Rectal smooth muscle tissue (tissue), 1 donor: ENCODE measurements around the gene DNAJC16.

Source experiments
- H3K27ac ChIP-seq: one replicate; pipeline ENCODE4 v1.7.0; 2013; ENCODE audit warnings: low read depth, low read length, inconsistent platforms
- H3K27me3 ChIP-seq: one replicate; pipeline ENCODE4 v1.7.0; 2013; ENCODE audit warnings: low read length; ENCODE audit not compliant: control insufficient read depth, insufficient read depth
- H3K36me3 ChIP-seq: one replicate; pipeline ENCODE4 v1.7.0; 2013; ENCODE audit warnings: low read length; ENCODE audit not compliant: control insufficient read depth, insufficient read depth
- H3K4me1 ChIP-seq: one replicate; pipeline ENCODE4 v1.7.0; 2013; ENCODE audit warnings: low read length; ENCODE audit not compliant: control insufficient read depth, insufficient read depth
- H3K4me3 ChIP-seq: one replicate; pipeline ENCODE4 v1.7.0; 2013; ENCODE audit warnings: low read length
- H3K9ac ChIP-seq: one replicate; pipeline ENCODE4 v1.7.0; 2013; ENCODE audit warnings: low read length

Gene DNAJC16

DNA sequence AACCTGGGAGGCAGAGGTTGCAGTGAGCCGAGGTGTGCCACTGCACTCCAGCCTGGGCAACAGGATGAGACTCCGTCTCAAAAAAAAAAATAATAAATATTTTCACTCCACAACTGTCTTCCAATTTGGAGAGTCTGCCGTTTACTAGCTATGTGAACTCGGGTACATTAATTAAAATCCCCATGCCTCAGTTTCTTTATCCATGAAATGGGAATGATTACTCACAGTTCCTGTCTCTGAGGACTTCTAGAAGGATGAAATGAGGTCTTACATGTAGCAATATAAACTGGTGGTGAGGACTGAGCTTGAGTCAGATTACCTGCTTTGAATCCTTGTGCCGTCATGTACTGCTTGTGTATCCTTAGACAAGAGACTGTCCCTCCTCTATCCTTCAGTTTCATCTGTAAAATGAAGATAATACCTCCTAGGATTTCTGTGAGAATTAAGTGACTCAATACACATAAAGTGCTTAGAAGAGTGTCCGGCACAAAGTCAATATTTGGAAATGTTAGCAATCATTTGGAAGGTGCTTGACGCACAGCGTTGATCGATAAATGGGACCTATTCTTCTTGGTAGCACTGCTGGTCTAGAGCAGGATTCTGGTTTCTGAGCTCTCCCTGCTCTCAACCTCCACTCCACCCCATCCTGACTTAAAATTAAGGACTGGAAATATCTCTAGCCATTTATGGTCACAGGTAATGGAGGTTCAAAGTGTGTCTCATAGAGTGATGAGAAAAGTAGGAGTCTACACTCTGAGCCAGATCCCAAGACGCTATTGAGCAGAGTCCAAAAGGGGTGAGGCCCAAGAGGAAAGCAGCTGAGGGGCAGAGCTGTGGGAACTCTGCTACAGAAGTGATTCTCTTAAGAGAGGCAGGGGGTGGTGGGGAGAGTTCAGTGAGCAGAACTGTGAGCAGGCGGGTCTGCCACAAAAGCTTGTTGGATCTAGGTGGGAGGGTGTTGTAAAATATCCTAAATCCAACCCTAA, 79.0 kb downstream of the DNAJC16 start:
- H3K27ac ChIP-seq = no peak overlapping the region
- H3K4me1 ChIP-seq = no peaks in the 10 kb centered on the region
- no peak overlapping the region for H3K9ac ChIP-seq
- no peaks in the 10 kb centered on the region for H3K27me3 ChIP-seq
- no peak overlapping the region for H3K4me3 ChIP-seq
- H3K36me3 ChIP-seq = no peaks in the 10 kb centered on the region

DNA sequence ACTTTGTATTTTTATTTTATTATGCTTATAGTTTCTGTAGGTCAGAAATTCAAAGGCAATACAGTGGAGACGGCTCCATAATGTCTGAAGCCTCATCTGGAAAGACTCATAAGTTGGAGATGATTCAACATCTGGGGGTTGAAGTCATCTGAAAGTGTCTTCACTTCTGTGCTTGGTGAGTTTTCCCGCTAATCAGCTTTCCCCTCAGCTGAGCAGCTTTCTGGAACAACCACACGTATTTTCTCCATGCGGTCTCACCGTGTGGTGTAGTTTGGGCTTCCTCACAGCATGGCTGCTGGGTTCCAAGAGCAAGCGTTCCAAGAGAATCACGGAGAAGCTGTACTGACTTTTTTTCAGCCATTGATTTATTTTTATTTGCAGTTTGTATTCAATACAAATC, 83.0 kb downstream of the DNAJC16 start:
- H3K27me3 ChIP-seq = no peaks in the 10 kb centered on the region
- no peaks in the 10 kb centered on the region for H3K36me3 ChIP-seq
- no peak overlapping the region for H3K4me3 ChIP-seq
- H3K4me1 ChIP-seq = no peaks in the 10 kb centered on the region
- no peak overlapping the region for H3K27ac ChIP-seq
- H3K9ac ChIP-seq = no peak overlapping the region

- H3K4me1 ChIP-seq = no peaks in the 10 kb centered on the region
- H3K9ac ChIP-seq = no peak overlapping the region
- no peaks in the 10 kb centered on the region for H3K36me3 ChIP-seq
- H3K27me3 ChIP-seq = no peaks in the 10 kb centered on the region
- H3K4me3 ChIP-seq = no peak overlapping the region
- no peak overlapping the region for H3K27ac ChIP-seq
These were observed 83.5 kb downstream of the DNAJC16 start for GRCh38 chr1:15610167-15610566.

DNA sequence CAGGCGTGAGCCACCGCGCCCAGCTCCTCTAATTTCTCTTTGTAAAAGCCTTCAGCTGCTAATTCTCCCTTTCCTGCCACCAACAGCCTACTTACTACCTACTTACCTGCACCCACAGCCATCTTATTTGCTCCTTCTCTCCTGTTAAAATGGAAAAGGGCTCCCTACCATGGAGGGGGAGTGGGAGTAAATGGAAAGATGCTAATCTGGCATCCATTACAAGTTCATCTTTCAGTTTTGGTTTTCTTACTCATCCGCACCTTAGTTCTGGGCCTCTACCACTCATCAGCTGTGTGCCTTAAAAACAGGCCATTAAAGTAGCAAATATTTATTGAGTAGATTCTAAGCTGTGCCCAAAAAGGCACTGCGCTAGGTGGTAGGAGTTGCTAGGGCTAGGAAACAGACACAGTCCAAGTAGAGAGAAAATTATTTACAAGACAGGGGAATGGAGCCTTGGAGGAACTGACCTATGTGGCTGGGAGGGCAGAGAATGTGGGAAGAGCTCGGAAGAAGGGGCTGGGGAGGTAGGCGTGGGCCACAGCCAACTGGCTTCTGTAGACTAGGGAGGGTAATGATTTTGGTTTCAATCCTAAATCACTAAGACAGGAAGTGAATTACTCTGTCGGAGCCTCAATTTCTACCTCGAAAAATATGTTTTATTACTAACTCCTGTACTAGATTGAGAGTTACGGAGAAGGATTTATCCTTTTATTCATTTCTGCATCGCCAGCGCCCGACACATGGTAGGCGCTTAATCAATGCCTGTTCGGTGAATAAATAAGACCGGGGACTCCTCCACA, 89.9 kb downstream of the DNAJC16 start:
- Histone ChIP-seq H3K4me3 (peak overlapping the region; percentile 99), H3K36me3 (no peaks in the 10 kb centered on the region), H3K27ac (peak overlapping the region; percentile 86), H3K9ac (peak overlapping the region; percentile 42), H3K27me3 (no peaks in the 10 kb centered on the region), H3K4me1 (peaks cover 4% of the 10 kb centered on the region)

GRCh38 chr1:15617173-15618076, 90.8 kb downstream of the DNAJC16 start, which contains the start of gene DDI2:
Gene DDI2, plus strand, starts transcription at chr1:15617458. Its CDS starts 213 bp downstream, at chr1:15617671.
- Histone ChIP-seq H3K9ac (peak within 1 kb of the TSS; percentile 95), H3K4me1 (peaks cover 4% of the 10 kb centered on the region)

GRCh38 chr1:15618077-15618654, 91.5 kb downstream of the DNAJC16 start:
- Histone ChIP-seq H3K4me1 (peaks cover 4% of the 10 kb centered on the region), H3K27ac (peak overlapping the region; percentile 94), H3K4me3 (peak overlapping the region; percentile 99), H3K36me3 (no peaks in the 10 kb centered on the region), H3K9ac (peak overlapping the region; percentile 95), H3K27me3 (no peaks in the 10 kb centered on the region)

More at GRCh38 chr1:15617173-15618076, 90.8 kb downstream of the DNAJC16 start, which contains the start of gene DDI2:
- H3K4me3 ChIP-seq = peak within 1 kb of the TSS; percentile 99
- no peaks in the 10 kb centered on the region for H3K27me3 ChIP-seq
- H3K27ac ChIP-seq = peak within 1 kb of the TSS; percentile 94
- no peaks in the 10 kb centered on the region for H3K36me3 ChIP-seq

- Histone ChIP-seq H3K27me3 (no peaks in the 10 kb centered on the region), H3K9ac (no peak overlapping the region), H3K4me3 (peak overlapping the region; percentile 99), H3K36me3 (no peaks in the 10 kb centered on the region), H3K4me1 (peaks cover 4% of the 10 kb centered on the region), H3K27ac (peak overlapping the region; percentile 94)
These were observed 92.2 kb downstream of the DNAJC16 start for GRCh38 chr1:15618655-15619525.

- Histone ChIP-seq H3K27ac (no peak overlapping the region), H3K36me3 (no peaks in the 10 kb centered on the region), H3K4me1 (peaks cover 4% of the 10 kb centered on the region), H3K27me3 (no peaks in the 10 kb centered on the region), H3K9ac (no peak overlapping the region), H3K4me3 (no peak overlapping the region)
These were observed 93.5 kb downstream of the DNAJC16 start for GRCh38 chr1:15620155-15620545.

DNA sequence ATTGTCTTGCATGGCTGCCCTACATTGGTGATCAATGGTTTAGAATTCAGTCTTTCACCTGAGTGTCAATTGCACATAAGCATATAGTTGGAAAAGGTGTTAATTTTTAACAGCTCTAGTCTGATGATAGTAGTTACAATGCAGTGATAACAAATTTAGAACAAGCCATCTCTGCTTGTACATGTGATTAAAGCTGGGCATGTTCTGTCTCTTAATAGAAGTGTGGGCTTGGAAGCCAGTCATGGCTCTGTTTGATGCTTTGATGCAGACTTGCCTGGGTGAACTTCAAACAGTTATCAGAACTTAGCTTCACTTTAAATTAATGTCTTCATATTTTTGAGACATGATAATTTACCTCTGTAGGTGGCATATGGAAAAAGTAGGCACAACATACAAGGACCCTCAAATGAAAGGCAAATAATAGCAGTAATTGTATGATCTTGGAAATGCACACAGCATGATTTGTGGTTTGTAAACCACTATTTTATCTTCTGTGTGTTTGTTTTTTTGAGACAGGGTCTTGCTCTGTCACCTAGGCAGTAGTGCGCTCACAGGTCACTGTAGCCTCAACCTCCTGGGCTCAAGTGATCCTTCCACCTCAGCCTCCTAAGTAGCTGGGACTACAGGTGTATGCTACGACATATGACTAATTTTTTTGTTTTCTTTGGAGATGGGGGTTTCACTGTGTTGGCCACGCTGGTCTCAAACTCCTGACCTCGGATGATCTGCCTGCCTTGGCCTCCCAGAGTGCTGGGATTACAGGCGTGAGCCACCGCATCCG, 94.4 kb downstream of the DNAJC16 start:
- no peaks in the 10 kb centered on the region for H3K27me3 ChIP-seq
- peaks cover 4% of the 10 kb centered on the region for H3K4me1 ChIP-seq
- H3K4me3 ChIP-seq = no peak overlapping the region
- H3K9ac ChIP-seq = no peak overlapping the region
- H3K36me3 ChIP-seq = no peaks in the 10 kb centered on the region
- no peak overlapping the region for H3K27ac ChIP-seq

DNA sequence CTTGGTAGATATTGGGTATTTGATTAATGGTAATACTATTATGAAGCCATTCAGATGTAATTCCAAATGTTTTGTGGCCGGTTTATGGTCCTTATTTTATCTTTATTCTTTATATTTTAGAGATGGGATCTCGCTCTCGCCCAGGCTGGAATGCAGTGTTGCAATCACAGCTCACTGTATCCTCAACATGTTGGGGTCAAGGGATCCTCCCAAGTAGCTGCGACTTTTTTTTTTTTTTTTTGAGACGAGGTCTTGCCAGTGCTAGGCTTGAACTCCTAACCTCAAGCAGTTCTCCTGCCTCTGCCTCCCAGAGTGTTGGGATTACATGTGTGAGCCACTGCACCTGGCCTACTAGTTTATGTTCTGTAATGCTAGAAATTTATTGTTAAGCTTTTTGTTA, 95.3 kb downstream of the DNAJC16 start:
- no peak overlapping the region for H3K27ac ChIP-seq
- no peaks in the 10 kb centered on the region for H3K27me3 ChIP-seq
- H3K9ac ChIP-seq = no peak overlapping the region
- H3K4me3 ChIP-seq = no peak overlapping the region
- H3K4me1 ChIP-seq = no peaks in the 10 kb centered on the region
- H3K36me3 ChIP-seq = peaks cover 5% of the 10 kb centered on the region
